ENCODE results near the gene C6orf132.

The C6orf132 gene

GRCh38 chr6:42084889-42085288, 57.5 kb downstream of the C6orf132 start:
- H3K27me3 ChIP-seq: no peaks in the 10 kb centered on the region
- no peak for TF ChIP-seq Cebpa-rat (IDR thresholded peaks at IDR 0.05)
- peaks cover 51% of the 10 kb centered on the region for H3K36me3 ChIP-seq
- H3K4me1 ChIP-seq: no peaks in the 10 kb centered on the region
- no peak overlapping the region for H3K4me3 ChIP-seq
- no peaks in the 10 kb centered on the region for H4K20me1 ChIP-seq
- no peak overlapping the region for H3K27ac ChIP-seq
- no peaks in the 10 kb centered on the region for H3K9me3 ChIP-seq
- H3K9ac ChIP-seq: no peak overlapping the region
- no peak overlapping the region for H3K4me2 ChIP-seq

- H3K9ac ChIP-seq: no peak overlapping the region
- no peaks in the 10 kb centered on the region for H3K9me3 ChIP-seq
- H3K4me1 ChIP-seq: no peaks in the 10 kb centered on the region
- H4K20me1 ChIP-seq: no peaks in the 10 kb centered on the region
- TF ChIP-seq Cebpa-rat (IDR thresholded peaks at IDR 0.05): no peak
- H3K36me3 ChIP-seq: peaks cover 64% of the 10 kb centered on the region
- no peak overlapping the region for H3K27ac ChIP-seq
- H3K27me3 ChIP-seq: no peaks in the 10 kb centered on the region
- no peak overlapping the region for H3K4me3 ChIP-seq
- no peak overlapping the region for H3K4me2 ChIP-seq
Measured at GRCh38 chr6:42083530-42083929, 58.9 kb downstream of the C6orf132 start.

GRCh38 chr6:42079941-42080464, 62.4 kb downstream of the C6orf132 start:
- Histone ChIP-seq H3K4me1 (no peaks in the 10 kb centered on the region), H3K4me3 (no peak overlapping the region), H3K4me2 (no peak overlapping the region), H3K9ac (no peak overlapping the region), H4K20me1 (no peaks in the 10 kb centered on the region), H3K36me3 (peaks cover 85% of the 10 kb centered on the region), H3K9me3 (no peaks in the 10 kb centered on the region), H3K27ac (no peak overlapping the region), H3K27me3 (no peaks in the 10 kb centered on the region)
- TF ChIP-seq Cebpa-rat (IDR thresholded peaks at IDR 0.05): no peak

- H3K4me3 ChIP-seq: no peak overlapping the region
- no peaks in the 10 kb centered on the region for H3K9me3 ChIP-seq
- H4K20me1 ChIP-seq: no peaks in the 10 kb centered on the region
- H3K27me3 ChIP-seq: no peaks in the 10 kb centered on the region
- no peak overlapping the region for H3K4me2 ChIP-seq
- peaks cover 98% of the 10 kb centered on the region for H3K36me3 ChIP-seq
- H3K4me1 ChIP-seq: no peaks in the 10 kb centered on the region
- no peak overlapping the region for H3K9ac ChIP-seq
- no peak for TF ChIP-seq Cebpa-rat (IDR thresholded peaks at IDR 0.05)
- no peak overlapping the region for H3K27ac ChIP-seq
Measured at GRCh38 chr6:42078386-42078785, 64.0 kb downstream of the C6orf132 start.

GRCh38 chr6:42075159-42075838, 67.1 kb downstream of the C6orf132 start:
- H3K27ac ChIP-seq: no peak overlapping the region
- no peaks in the 10 kb centered on the region for H3K9me3 ChIP-seq
- H3K27me3 ChIP-seq: no peaks in the 10 kb centered on the region
- H3K4me2 ChIP-seq: no peak overlapping the region
- H3K4me1 ChIP-seq: no peaks in the 10 kb centered on the region
- H3K36me3 ChIP-seq: peaks cover 100% of the 10 kb centered on the region
- no peak for TF ChIP-seq Cebpa-rat (IDR thresholded peaks at IDR 0.05)
- H4K20me1 ChIP-seq: no peaks in the 10 kb centered on the region
- no peak overlapping the region for H3K9ac ChIP-seq
- no peak overlapping the region for H3K4me3 ChIP-seq

GRCh38 chr6:42073287-42073686, 69.1 kb downstream of the C6orf132 start:
- no peaks in the 10 kb centered on the region for H3K4me1 ChIP-seq
- TF ChIP-seq Cebpa-rat (IDR thresholded peaks at IDR 0.05): no peak
- no peak overlapping the region for H3K4me3 ChIP-seq
- H3K36me3 ChIP-seq: peaks cover 100% of the 10 kb centered on the region
- no peak overlapping the region for H3K27ac ChIP-seq
- H3K27me3 ChIP-seq: no peaks in the 10 kb centered on the region
- no peak overlapping the region for H3K4me2 ChIP-seq
- H3K9ac ChIP-seq: no peak overlapping the region
- H3K9me3 ChIP-seq: no peaks in the 10 kb centered on the region
- no peaks in the 10 kb centered on the region for H4K20me1 ChIP-seq

- no peak for TF ChIP-seq Cebpa-rat (IDR thresholded peaks at IDR 0.05)
- no peak overlapping the region for H3K9ac ChIP-seq
- no peak overlapping the region for H3K4me2 ChIP-seq
- no peaks in the 10 kb centered on the region for H3K4me1 ChIP-seq
- H4K20me1 ChIP-seq: no peaks in the 10 kb centered on the region
- no peak overlapping the region for H3K27ac ChIP-seq
- no peaks in the 10 kb centered on the region for H3K9me3 ChIP-seq
- H3K27me3 ChIP-seq: no peaks in the 10 kb centered on the region
- H3K4me3 ChIP-seq: no peak overlapping the region
- H3K36me3 ChIP-seq: peaks cover 100% of the 10 kb centered on the region
Measured at GRCh38 chr6:42071881-42072583, 70.4 kb downstream of the C6orf132 start.

- H3K27me3 ChIP-seq: no peaks in the 10 kb centered on the region
- peaks cover 100% of the 10 kb centered on the region for H3K36me3 ChIP-seq
- no peak overlapping the region for H3K4me3 ChIP-seq
- H3K9ac ChIP-seq: no peak overlapping the region
- H3K4me1 ChIP-seq: no peaks in the 10 kb centered on the region
- no peak overlapping the region for H3K27ac ChIP-seq
- no peaks in the 10 kb centered on the region for H3K9me3 ChIP-seq
- TF ChIP-seq Cebpa-rat (IDR thresholded peaks at IDR 0.05): no peak
- no peaks in the 10 kb centered on the region for H4K20me1 ChIP-seq
- H3K4me2 ChIP-seq: no peak overlapping the region
Measured at GRCh38 chr6:42068872-42069522, 73.4 kb downstream of the C6orf132 start.

GRCh38 chr6:42068173-42068572, 74.2 kb downstream of the C6orf132 start:
- H3K4me1 ChIP-seq: no peaks in the 10 kb centered on the region
- H3K27me3 ChIP-seq: no peaks in the 10 kb centered on the region
- no peak overlapping the region for H3K4me3 ChIP-seq
- no peak for TF ChIP-seq Cebpa-rat (IDR thresholded peaks at IDR 0.05)
- no peak overlapping the region for H3K27ac ChIP-seq
- H3K9me3 ChIP-seq: no peaks in the 10 kb centered on the region
- H3K9ac ChIP-seq: no peak overlapping the region
- H3K4me2 ChIP-seq: no peak overlapping the region
- H3K36me3 ChIP-seq: peaks cover 100% of the 10 kb centered on the region
- no peaks in the 10 kb centered on the region for H4K20me1 ChIP-seq

GRCh38 chr6:42066156-42066675, 76.2 kb downstream of the C6orf132 start:
- Histone ChIP-seq H3K9ac (no peak overlapping the region), H3K27ac (no peak overlapping the region), H3K27me3 (no peaks in the 10 kb centered on the region), H3K36me3 (peaks cover 95% of the 10 kb centered on the region), H4K20me1 (no peaks in the 10 kb centered on the region), H3K4me3 (no peak overlapping the region), H3K4me1 (no peaks in the 10 kb centered on the region), H3K4me2 (no peak overlapping the region), H3K9me3 (no peaks in the 10 kb centered on the region)
- TF ChIP-seq Cebpa-rat (IDR thresholded peaks at IDR 0.05): no peak

Measured in BLaER1 (cell line).